H9 (cell line): ENCODE data around the gene SEC14L5. TPM values are rescaled to one million over a fixed set of nuclear protein-coding genes. Genes with fewer than 3 reads are reported as not detected.
A peak's percentile ranks its signal among the peaks of the same experiment; 100 is the strongest.

Source experiments
- DNase-seq: peaks from one replicate; pipeline ENCODE4 v3.0.0-alpha.2; 2017
- H2AFZ ChIP-seq: one replicate; pipeline ENCODE4 v1.6.1; 2013; ENCODE audit warnings: mild to moderate bottlenecking, low read length, control low read depth, moderate library complexity
- H2AK5ac ChIP-seq: 2 replicates; pipeline ENCODE4 v1.6.1; 2013; ENCODE audit warnings: low read length, control low read depth, mixed read lengths; ENCODE audit not compliant: insufficient read length
- H2BK120ac ChIP-seq: one replicate; pipeline ENCODE4 v1.6.1; 2013; ENCODE audit warnings: low read depth, mild to moderate bottlenecking, low read length, control low read depth, inconsistent platforms; ENCODE audit not compliant: poor library complexity, severe bottlenecking
- H2BK12ac ChIP-seq: 2 replicates; pipeline ENCODE4 v1.6.1; 2013; ENCODE audit warnings: low read length, control low read depth, mixed read lengths, low read depth; ENCODE audit not compliant: insufficient read length
- H2BK15ac ChIP-seq: 2 replicates; pipeline ENCODE4 v1.6.1; 2013; ENCODE audit warnings: low read depth, low read length, control low read depth
- H2BK20ac ChIP-seq: one replicate; pipeline ENCODE4 v1.6.1; 2013; ENCODE audit warnings: low read depth, mild to moderate bottlenecking, low read length, control low read depth, inconsistent platforms; ENCODE audit not compliant: poor library complexity, severe bottlenecking
- H2BK5ac ChIP-seq: 2 replicates; pipeline ENCODE4 v1.6.1; 2013; ENCODE audit warnings: low read length, control low read depth, mixed read lengths; ENCODE audit not compliant: insufficient read length
- H3K14ac ChIP-seq: 2 replicates; pipeline ENCODE4 v1.6.1; 2013; ENCODE audit warnings: low read length, control low read depth; ENCODE audit not compliant: insufficient read depth
- H3K18ac ChIP-seq: 2 replicates; pipeline ENCODE4 v1.6.1; 2013; ENCODE audit warnings: low read depth, mild to moderate bottlenecking, mixed read lengths, low read length, control low read depth; ENCODE audit not compliant: insufficient read length
- H3K23ac ChIP-seq: 2 replicates; pipeline ENCODE4 v1.6.1; 2013; ENCODE audit warnings: low read length, control low read depth, mixed read lengths, low read depth; ENCODE audit not compliant: insufficient read length
- H3K23me2 ChIP-seq: 2 replicates; pipeline ENCODE4 v1.6.1; 2013; ENCODE audit warnings: low read depth, mild to moderate bottlenecking, mixed read lengths, low read length, control low read depth; ENCODE audit not compliant: insufficient read length, poor library complexity, severe bottlenecking
- H3K27ac ChIP-seq: 2 replicates; pipeline ENCODE4 v1.5.1; 2013; ENCODE audit warnings: low read length, control low read depth, mixed read lengths, low read depth; ENCODE audit not compliant: insufficient read length
- H3K27me3 ChIP-seq: 2 replicates; pipeline ENCODE4 v1.6.1; 2013; ENCODE audit warnings: low read length, control low read depth, inconsistent platforms; ENCODE audit not compliant: insufficient read depth
- H3K4ac ChIP-seq: 2 replicates; pipeline ENCODE4 v1.6.1; 2013; ENCODE audit warnings: low read depth, mild to moderate bottlenecking, control low read depth, inconsistent platforms, low read length, moderate library complexity
- H3K4me1 ChIP-seq: 2 replicates; pipeline ENCODE4 v1.6.1; 2013; ENCODE audit warnings: low read length, control low read depth, inconsistent platforms; ENCODE audit not compliant: insufficient read depth
- H3K4me2 ChIP-seq: 2 replicates; pipeline ENCODE4 v1.6.1; 2013; ENCODE audit warnings: low read length, control low read depth, mixed read lengths; ENCODE audit not compliant: insufficient read length, insufficient read depth
- H3K56ac ChIP-seq: 2 replicates; pipeline ENCODE4 v1.6.1; 2013; ENCODE audit warnings: low read depth, mild to moderate bottlenecking, mixed read lengths, low read length, control low read depth; ENCODE audit not compliant: insufficient read length
- H3K79me1 ChIP-seq: 2 replicates; pipeline ENCODE4 v1.6.1; 2013; ENCODE audit warnings: low read depth, mild to moderate bottlenecking, moderate library complexity, low read length, control low read depth, inconsistent platforms; ENCODE audit not compliant: insufficient read depth, poor library complexity, severe bottlenecking
- H3K79me2 ChIP-seq: 2 replicates; pipeline ENCODE4 v1.6.1; 2013; ENCODE audit warnings: low read length, control low read depth, inconsistent platforms; ENCODE audit not compliant: insufficient read depth
- H3K9ac ChIP-seq: 2 replicates; pipeline ENCODE4 v1.6.1; 2013; ENCODE audit warnings: low read length, control low read depth, mixed read lengths; ENCODE audit not compliant: insufficient read length; ENCODE audit errors: extremely low read depth
- H3K9me3 ChIP-seq: one replicate; pipeline ENCODE4 v1.6.1; 2013; ENCODE audit warnings: low read depth, low read length, inconsistent platforms; ENCODE audit not compliant: control insufficient read depth
- H3T11ph ChIP-seq: one replicate; pipeline ENCODE4 v1.6.1; 2013; ENCODE audit warnings: mild to moderate bottlenecking, low read length, control low read depth, inconsistent platforms
- H4K20me1 ChIP-seq: one replicate; pipeline ENCODE4 v1.6.1; 2013; ENCODE audit not compliant: control insufficient read depth, insufficient read length, insufficient read depth
- H4K5ac ChIP-seq: 2 replicates; pipeline ENCODE4 v1.6.1; 2013; ENCODE audit warnings: low read depth, mild to moderate bottlenecking, mixed read lengths, low read length, control low read depth; ENCODE audit not compliant: insufficient read length
- H4K8ac ChIP-seq: replicated peaks from 2 replicates; pipeline ENCODE4 v1.6.1; 2013; ENCODE audit warnings: low read length, control low read depth, mixed read lengths, low read depth; ENCODE audit not compliant: insufficient read length
- H4K91ac ChIP-seq: 2 replicates; pipeline ENCODE4 v1.6.1; 2013; ENCODE audit warnings: low read depth, mild to moderate bottlenecking, moderate library complexity, mixed read lengths, low read length, control low read depth; ENCODE audit not compliant: insufficient read length
- H3K27ac Mint-ChIP-seq, 3 experiments: 2 replicates in 2 of 3; 3 replicates in 1 of 3; pipeline ENCODE4 v1.8.0; 2020 to 2021; ENCODE audit warnings: mixed read lengths in 3 of 3, mild to moderate bottlenecking in 1 of 3, moderate library complexity in 1 of 3
- H3K27me3 Mint-ChIP-seq: 2 replicates; pipeline ENCODE4 v1.8.0; 2021; ENCODE audit warnings: low read depth, mild to moderate bottlenecking, moderate library complexity, mixed read lengths
- H3K36me3 Mint-ChIP-seq, 3 experiments: 2 replicates in 2 of 3; 3 replicates in 1 of 3; pipeline ENCODE4 v1.8.0; 2020 to 2021; ENCODE audit warnings: low read depth in 3 of 3, mixed read lengths in 3 of 3; ENCODE audit not compliant: insufficient read depth in 1 of 3
- H3K4me1 Mint-ChIP-seq, 2 experiments: 2 replicates each; pipeline ENCODE4 v1.8.0; 2020; ENCODE audit warnings: mixed read lengths in 2 of 2
- H3K4me3 Mint-ChIP-seq, 2 experiments: 2 replicates in 1 of 2; 3 replicates in 1 of 2; pipeline ENCODE4 v1.8.0; 2020 to 2021; ENCODE audit warnings: mild to moderate bottlenecking in 2 of 2, mixed read lengths in 2 of 2, moderate library complexity in 1 of 2
- H3K9me3 Mint-ChIP-seq, 2 experiments: 2 replicates in 1 of 2; 3 replicates in 1 of 2; pipeline ENCODE4 v1.8.0; 2020; ENCODE audit warnings: mild to moderate bottlenecking in 2 of 2, mixed read lengths in 2 of 2, moderate library complexity in 1 of 2
- WGBS: extraction: QIAGEN DNeasy Blood & Tissue Kit; methylation state at CpG from one replicate; pipeline ENCODE4 v1.1.7; 2013; ENCODE audit warnings: missing lambda C conversion rate, low lambda C conversion rate, mixed read lengths; ENCODE audit not compliant: insufficient read length; ENCODE audit errors: extremely low coverage; 5-methylcytosine and 5-hydroxymethylcytosine counted together
- total RNA-seq: library from RNA; stranded (reverse); gene quantifications from 2 replicates; pipeline ENCODE4 v1.2.1, GENCODE V29; 2021
- TF ChIP-seq, protein P1 (sequence below): fragments of 200-600 bp; sonication (generic); conservative IDR thresholded peaks from 3 replicates; pipeline ENCODE4 v1.8.0; 2021; ENCODE audit warnings: antibody characterized with exemption, mild to moderate bottlenecking

SEC14L5 gene
- total RNA-seq, 1 experiment from 2014 or later = 4.1 TPM

DNA sequence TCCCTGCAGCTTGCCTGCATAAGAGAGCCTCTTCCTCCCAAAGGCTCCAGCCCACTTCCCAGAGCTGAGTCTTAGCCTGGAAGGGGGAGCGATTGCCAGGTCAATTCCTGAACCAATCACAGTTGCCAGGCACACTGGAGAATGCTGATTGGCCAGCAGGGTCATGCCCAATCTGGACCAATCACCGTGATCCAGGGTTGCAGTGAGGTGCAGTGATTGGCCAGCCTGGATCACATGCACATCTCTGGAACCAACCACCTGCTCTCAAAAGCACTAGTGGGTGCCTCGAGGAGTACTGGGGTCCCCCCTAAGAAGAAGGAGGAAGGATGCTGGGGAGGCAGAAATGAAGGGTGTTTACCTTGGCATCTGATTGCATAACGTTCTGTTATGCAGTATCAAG, 57.2 kb downstream of the SEC14L5 start:
- no CpG with 5 or more reads among the region's 4 CpGs for WGBS
- no peak overlapping the region for H2BK120ac ChIP-seq
- no peak overlapping the region for H2AFZ ChIP-seq
- no peak overlapping the region for H2BK20ac ChIP-seq
- no peak overlapping the region for H3K23ac ChIP-seq
- TF ChIP-seq, protein P1, sequence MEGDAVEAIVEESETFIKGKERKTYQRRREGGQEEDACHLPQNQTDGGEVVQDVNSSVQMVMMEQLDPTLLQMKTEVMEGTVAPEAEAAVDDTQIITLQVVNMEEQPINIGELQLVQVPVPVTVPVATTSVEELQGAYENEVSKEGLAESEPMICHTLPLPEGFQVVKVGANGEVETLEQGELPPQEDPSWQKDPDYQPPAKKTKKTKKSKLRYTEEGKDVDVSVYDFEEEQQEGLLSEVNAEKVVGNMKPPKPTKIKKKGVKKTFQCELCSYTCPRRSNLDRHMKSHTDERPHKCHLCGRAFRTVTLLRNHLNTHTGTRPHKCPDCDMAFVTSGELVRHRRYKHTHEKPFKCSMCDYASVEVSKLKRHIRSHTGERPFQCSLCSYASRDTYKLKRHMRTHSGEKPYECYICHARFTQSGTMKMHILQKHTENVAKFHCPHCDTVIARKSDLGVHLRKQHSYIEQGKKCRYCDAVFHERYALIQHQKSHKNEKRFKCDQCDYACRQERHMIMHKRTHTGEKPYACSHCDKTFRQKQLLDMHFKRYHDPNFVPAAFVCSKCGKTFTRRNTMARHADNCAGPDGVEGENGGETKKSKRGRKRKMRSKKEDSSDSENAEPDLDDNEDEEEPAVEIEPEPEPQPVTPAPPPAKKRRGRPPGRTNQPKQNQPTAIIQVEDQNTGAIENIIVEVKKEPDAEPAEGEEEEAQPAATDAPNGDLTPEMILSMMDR = no peak
- no peak overlapping the region for H4K5ac ChIP-seq
- Mint-ChIP-seq H3K9me3 (no peaks in the 10 kb centered on the region; a peak in 1 of 5 replicates), H3K36me3 (peaks cover 0 to 4% (median 1%) of the 10 kb centered on the region in 3 experiments; a peak in 2 of 7 replicates), H3K27me3 (peaks cover 11% of the 10 kb centered on the region), H3K4me3 (no peak overlapping the region), H3K4me1 (peaks cover 14 to 20% of the 10 kb centered on the region in 2 experiments), H3K27ac (peak overlapping the region in 2 of 3 experiments; percentile 17 to 61; a peak in 1 of 7 replicates)
- no peaks in the 10 kb centered on the region for H4K20me1 ChIP-seq
- no peak overlapping the region for H4K8ac ChIP-seq
- no peaks in the 10 kb centered on the region; the same call in 1 of the 2 replicates for H3K27me3 ChIP-seq
- no peak overlapping the region for H3K4me2 ChIP-seq
- no peak for DNase-seq
- H3K9me3 ChIP-seq = no peaks in the 10 kb centered on the region
- H3K27ac ChIP-seq = no peak overlapping the region
- H2BK5ac ChIP-seq = no peak overlapping the region
- H3K14ac ChIP-seq = no peak overlapping the region
- no peak overlapping the region for H3K9ac ChIP-seq
- H3K79me1 ChIP-seq = no peaks in the 10 kb centered on the region
- H4K91ac ChIP-seq = no peak overlapping the region
- H2BK15ac ChIP-seq = no peak overlapping the region
- H3K56ac ChIP-seq = no peak overlapping the region
- H3T11ph ChIP-seq = no peak overlapping the region
- H3K4me1 ChIP-seq = no peaks in the 10 kb centered on the region
- H3K23me2 ChIP-seq = no peaks in the 10 kb centered on the region
- no peak overlapping the region for H3K4ac ChIP-seq
- no peak overlapping the region for H2BK12ac ChIP-seq
- no peak overlapping the region for H2AK5ac ChIP-seq
- H3K79me2 ChIP-seq = no peaks in the 10 kb centered on the region
- no peak overlapping the region for H3K18ac ChIP-seq
